Endodermal cell (in vitro differentiated cells): Measurements from ENCODE around the gene ITPK1. TPM values are rescaled to one million over a fixed set of nuclear protein-coding genes. Genes with fewer than 3 reads are reported as not detected.

Experiments
- DNase-seq: peaks from one replicate; pipeline ENCODE4 v3.0.0-alpha.2; 2017
- H3K27ac ChIP-seq: 2 replicates; pipeline ENCODE4 v1.5.1; 2013; ENCODE audit warnings: mild to moderate bottlenecking, low read depth, low read length, moderate library complexity
- H3K27me3 ChIP-seq: 2 replicates; pipeline ENCODE4 v1.6.1; 2013; ENCODE audit warnings: mild to moderate bottlenecking, low read length, moderate library complexity; ENCODE audit not compliant: insufficient read depth, control insufficient read depth, poor library complexity, severe bottlenecking
- H3K36me3 ChIP-seq: 2 replicates; pipeline ENCODE4 v1.7.0; 2013; ENCODE audit warnings: mild to moderate bottlenecking, low read length, moderate library complexity; ENCODE audit not compliant: control insufficient read depth, insufficient read depth
- H3K4me1 ChIP-seq: one replicate; pipeline ENCODE4 v1.7.0; 2013; ENCODE audit warnings: low read length; ENCODE audit not compliant: control insufficient read depth, insufficient read depth
- H3K4me3 ChIP-seq: 2 replicates; pipeline ENCODE4 v1.5.1; 2013; ENCODE audit warnings: mild to moderate bottlenecking, low read length, moderate library complexity
- H3K9ac ChIP-seq: 2 replicates; pipeline ENCODE4 v1.6.1; 2013; ENCODE audit warnings: mild to moderate bottlenecking, low read length, moderate library complexity; ENCODE audit not compliant: poor library complexity, severe bottlenecking; ENCODE audit errors: extremely low read depth
- H3K9me3 ChIP-seq: 2 replicates; pipeline ENCODE4 v1.6.1; 2013; ENCODE audit warnings: mild to moderate bottlenecking, low read length, moderate library complexity; ENCODE audit not compliant: control insufficient read depth
- H3K27ac Mint-ChIP-seq: 2 replicates; pipeline ENCODE4 v1.8.0; 2020; ENCODE audit warnings: mixed read lengths
- H3K27me3 Mint-ChIP-seq: 2 replicates; pipeline ENCODE4 v1.8.0; 2021; ENCODE audit warnings: mild to moderate bottlenecking, mixed read lengths; ENCODE audit not compliant: insufficient read depth
- H3K36me3 Mint-ChIP-seq: 2 replicates; pipeline ENCODE4 v1.8.0; 2020; ENCODE audit warnings: low read depth, mixed read lengths
- H3K4me1 Mint-ChIP-seq: 2 replicates; pipeline ENCODE4 v1.8.0; 2020; ENCODE audit warnings: mixed read lengths
- H3K4me3 Mint-ChIP-seq: 2 replicates; pipeline ENCODE4 v1.8.0; 2020; ENCODE audit warnings: mild to moderate bottlenecking, moderate library complexity, mixed read lengths
- H3K9me3 Mint-ChIP-seq: 2 replicates; pipeline ENCODE4 v1.8.0; 2020; ENCODE audit warnings: mild to moderate bottlenecking, mixed read lengths
- CTCF ChIP-seq: fragments of 200-600 bp; sonication (generic); conservative IDR thresholded peaks from 2 replicates; pipeline ENCODE4 v1.5.0; 2021; ENCODE audit warnings: antibody characterized with exemption, mild to moderate bottlenecking
- whole genome bisulfite sequencing, 2 experiments: methylation state at CpG; one replicate each; pipeline versions ENCODE4 v1.1.5 to v1.1.7; 2013; ENCODE audit warnings: missing lambda C conversion rate in 2 of 2, mixed read lengths in 1 of 2; ENCODE audit not compliant: insufficient coverage in 1 of 2, insufficient read length in 1 of 2; 5-methylcytosine and 5-hydroxymethylcytosine counted together
- total RNA-seq, 2 donors: library from RNA; stranded (reverse); fragmentation: NEBNext Ultra II Directional in 1 of 2; extraction: Animal tissue kit (Norgen Biotek cat#: 25700) in 1 of 2; gene quantifications; 2 replicates in 1 of 2; 3 replicates in 1 of 2; pipeline ENCODE4 v1.2.1, GENCODE V29; 2021

The ITPK1 gene
- total RNA-seq, 2 donors from 2014 or later: 59.9 to 66.9 TPM

- Histone ChIP-seq H3K9me3 (no peaks in the 10 kb centered on the region), H3K4me1 (peaks cover under 1% of the 10 kb centered on the region), H3K9ac (no peak overlapping the region), H3K4me3 (no peak overlapping the region), H3K27ac (peak overlapping the region; percentile 24), H3K27me3 (no peaks in the 10 kb centered on the region), H3K36me3 (no peaks in the 10 kb centered on the region)
- no peaks in the 10 kb centered on the region for H3K9me3 Mint-ChIP-seq
- no peak overlapping the region for H3K27ac Mint-ChIP-seq
- H3K27me3 Mint-ChIP-seq: no peaks in the 10 kb centered on the region
- TF ChIP-seq CTCF: no peak
- 93 to 96% methylated on average over 2 to 7 of the region's 7 CpGs for WGBS, 2 experiments
- peaks cover 4% of the 10 kb centered on the region for H3K4me1 Mint-ChIP-seq
- H3K36me3 Mint-ChIP-seq: no peaks in the 10 kb centered on the region
- no peak for DNase-seq
- H3K4me3 Mint-ChIP-seq: no peak overlapping the region
Observed at GRCh38 chr14:93005135-93005813, 110.5 kb downstream of the ITPK1 start.

GRCh38 chr14:93004699-93005082 lies 111.0 kb downstream of the ITPK1 start:
- H3K9me3 Mint-ChIP-seq: no peaks in the 10 kb centered on the region
- H3K27ac Mint-ChIP-seq: peak overlapping the region; percentile 19

GRCh38 chr14:93003945-93004698 lies 111.6 kb downstream of the ITPK1 start:
- Mint-ChIP-seq H3K27ac (peak overlapping the region; percentile 19), H3K36me3 (peaks cover 6% of the 10 kb centered on the region), H3K9me3 (no peaks in the 10 kb centered on the region), H3K27me3 (no peaks in the 10 kb centered on the region), H3K4me3 (no peak overlapping the region), H3K4me1 (peaks cover 4% of the 10 kb centered on the region)
- Histone ChIP-seq H3K4me1 (no peaks in the 10 kb centered on the region), H3K36me3 (no peaks in the 10 kb centered on the region), H3K9me3 (no peaks in the 10 kb centered on the region), H3K9ac (no peak overlapping the region), H3K4me3 (no peak overlapping the region), H3K27ac (peak overlapping the region; percentile 54), H3K27me3 (no peaks in the 10 kb centered on the region)
- WGBS, 2 experiments: 91 to 92% methylated on average over 14 to 16 of the region's 18 CpGs
- DNase-seq: no peak
- TF ChIP-seq CTCF: no peak

More at GRCh38 chr14:93004699-93005082, 111.0 kb downstream of the ITPK1 start:
- Histone ChIP-seq H3K9me3 (no peaks in the 10 kb centered on the region), H3K4me3 (no peak overlapping the region), H3K4me1 (no peaks in the 10 kb centered on the region), H3K27me3 (no peaks in the 10 kb centered on the region), H3K27ac (peak overlapping the region; percentile 54), H3K36me3 (no peaks in the 10 kb centered on the region), H3K9ac (no peak overlapping the region)
- Mint-ChIP-seq H3K4me3 (no peak overlapping the region), H3K4me1 (peaks cover 4% of the 10 kb centered on the region), H3K36me3 (peaks cover 5% of the 10 kb centered on the region), H3K27me3 (no peaks in the 10 kb centered on the region)
- whole genome bisulfite sequencing, 2 experiments: 80 to 84% methylated on average over 6 to 7 of the region's 7 CpGs
- DNase-seq: no peak
- TF ChIP-seq CTCF: no peak
